ENCODE data around the gene SLC29A1. TPM values are rescaled to one million over a fixed set of nuclear protein-coding genes. Genes with fewer than 3 reads are reported as not detected.

SLC29A1 gene
- total RNA-seq, 1 donor from 2014 or later: 144 TPM

GRCh38 chr6:44255871-44256774 is 32.7 kb downstream of the SLC29A1 start:
- Mint-ChIP-seq H3K9me3 (no peaks in the 10 kb centered on the region), H3K4me1 (peaks cover 59% of the 10 kb centered on the region), H3K27ac (peak overlapping the region; percentile 83), H3K27me3 (no peaks in the 10 kb centered on the region), H3K4me3 (peak overlapping the region; percentile 94), H3K36me3 (ENCODE audit: low read depth) (peaks cover 79% of the 10 kb centered on the region)
- peak; percentile 71 for DNase-seq
- intact Hi-C loops (cut with micrococcal nuclease): loop anchor here (1.0 to 2.0 kb wide), 2 partner anchors 7 to 33 kb away; partner anchors contain the start of gene SLC29A1

GRCh38 chr6:44256775-44257024 is 33.3 kb downstream of the SLC29A1 start:
- H3K36me3 Mint-ChIP-seq (ENCODE audit: low read depth): peaks cover 78% of the 10 kb centered on the region
- intact Hi-C loops (cut with micrococcal nuclease): loop anchor here (1.0 to 2.0 kb wide), 3 partner anchors 9 to 84 kb away; partner anchors contain the start of genes HSP90AB1 and SLC29A1
- H3K4me1 Mint-ChIP-seq: peaks cover 58% of the 10 kb centered on the region
- peak overlapping the region; percentile 83 for H3K27ac Mint-ChIP-seq
- DNase-seq: peak; percentile 78
- H3K4me3 Mint-ChIP-seq: peak overlapping the region; percentile 94
- H3K9me3 Mint-ChIP-seq: no peaks in the 10 kb centered on the region
- no peaks in the 10 kb centered on the region for H3K27me3 Mint-ChIP-seq

GRCh38 chr6:44257025-44257752 is 33.8 kb downstream of the SLC29A1 start, which contains the start of gene SLC35B2:
TSS of gene SLC35B2 (minus strand) at chr6:44257528. CDS start at chr6:44257410, 118 bp downstream.
- no peaks in the 10 kb centered on the region for H3K27me3 Mint-ChIP-seq
- H3K4me3 Mint-ChIP-seq: peak within 1 kb of the TSS; percentile 94
- peaks cover 76% of the 10 kb centered on the region for H3K36me3 Mint-ChIP-seq (ENCODE audit: low read depth)
- peak; percentile 93 for DNase-seq
- H3K4me1 Mint-ChIP-seq: peaks cover 57% of the 10 kb centered on the region
- H3K27ac Mint-ChIP-seq: peak within 1 kb of the TSS; percentile 94
- intact Hi-C loops (cut with micrococcal nuclease): loop anchor here (1.0 to 2.0 kb wide), 3 partner anchors 10 to 85 kb away; partner anchors contain the start of genes HSP90AB1 and SLC29A1
- H3K9me3 Mint-ChIP-seq: no peaks in the 10 kb centered on the region

GRCh38 chr6:44257753-44258324 is 34.4 kb downstream of the SLC29A1 start:
- Mint-ChIP-seq H3K27me3 (no peaks in the 10 kb centered on the region), H3K4me1 (peaks cover 60% of the 10 kb centered on the region), H3K9me3 (no peaks in the 10 kb centered on the region), H3K27ac (peak overlapping the region; percentile 94), H3K4me3 (peak overlapping the region; percentile 86), H3K36me3 (ENCODE audit: low read depth) (peaks cover 76% of the 10 kb centered on the region)
- intact Hi-C loops (cut with micrococcal nuclease): loop anchor here (1.0 to 2.0 kb wide), 3 partner anchors 11 to 86 kb away; partner anchors contain the start of genes HSP90AB1 and SLC29A1
- no peak for DNase-seq

- intact Hi-C loops (cut with micrococcal nuclease): no loop called here
- no peaks in the 10 kb centered on the region for H3K27me3 Mint-ChIP-seq
- H3K36me3 Mint-ChIP-seq (ENCODE audit: low read depth): peaks cover 76% of the 10 kb centered on the region
- peaks cover 60% of the 10 kb centered on the region for H3K4me1 Mint-ChIP-seq
- DNase-seq: no peak
- H3K4me3 Mint-ChIP-seq: peak overlapping the region; percentile 86
- H3K27ac Mint-ChIP-seq: peak overlapping the region; percentile 94
- no peaks in the 10 kb centered on the region for H3K9me3 Mint-ChIP-seq
Measured at GRCh38 chr6:44258325-44258863, 35.0 kb downstream of the SLC29A1 start.

GRCh38 chr6:44258921-44259320 is 35.5 kb downstream of the SLC29A1 start:
- Mint-ChIP-seq H3K36me3 (ENCODE audit: low read depth) (peaks cover 74% of the 10 kb centered on the region), H3K4me3 (no peak overlapping the region), H3K9me3 (no peaks in the 10 kb centered on the region), H3K27me3 (no peaks in the 10 kb centered on the region), H3K27ac (peak overlapping the region; percentile 94), H3K4me1 (peaks cover 59% of the 10 kb centered on the region)
- intact Hi-C loops (cut with micrococcal nuclease): no loop called here
- DNase-seq: no peak

GRCh38 chr6:44260011-44260410 is 36.6 kb downstream of the SLC29A1 start:
- Mint-ChIP-seq H3K27me3 (no peaks in the 10 kb centered on the region), H3K9me3 (no peaks in the 10 kb centered on the region), H3K27ac (no peak overlapping the region), H3K4me1 (peaks cover 60% of the 10 kb centered on the region), H3K4me3 (no peak overlapping the region), H3K36me3 (ENCODE audit: low read depth) (peaks cover 69% of the 10 kb centered on the region)
- intact Hi-C loops (cut with micrococcal nuclease): no loop called here
- DNase-seq: no peak

- Mint-ChIP-seq H3K4me3 (peak overlapping the region; percentile 5), H3K36me3 (ENCODE audit: low read depth) (peaks cover 62% of the 10 kb centered on the region), H3K27me3 (no peaks in the 10 kb centered on the region), H3K9me3 (no peaks in the 10 kb centered on the region), H3K4me1 (peaks cover 53% of the 10 kb centered on the region), H3K27ac (peak overlapping the region; percentile 12)
- DNase-seq: no peak
- intact Hi-C loops (cut with micrococcal nuclease): no loop called here
Measured at GRCh38 chr6:44260451-44261297, 37.3 kb downstream of the SLC29A1 start.

GRCh38 chr6:44261581-44261980 is 38.2 kb downstream of the SLC29A1 start:
- Mint-ChIP-seq H3K4me1 (peaks cover 52% of the 10 kb centered on the region), H3K36me3 (ENCODE audit: low read depth) (peaks cover 56% of the 10 kb centered on the region), H3K4me3 (no peak overlapping the region), H3K9me3 (no peaks in the 10 kb centered on the region), H3K27me3 (no peaks in the 10 kb centered on the region), H3K27ac (peak overlapping the region; percentile 97)
- intact Hi-C loops (cut with micrococcal nuclease): no loop called here
- no peak for DNase-seq

- Mint-ChIP-seq H3K36me3 (ENCODE audit: low read depth) (peaks cover 51% of the 10 kb centered on the region), H3K4me1 (peaks cover 57% of the 10 kb centered on the region), H3K27me3 (no peaks in the 10 kb centered on the region), H3K27ac (peak overlapping the region; percentile 97), H3K9me3 (no peaks in the 10 kb centered on the region), H3K4me3 (peak overlapping the region; percentile 100)
- intact Hi-C loops (cut with micrococcal nuclease): loop anchor here (1.0 kb wide), 1 partner anchor 7 kb away; no protein-coding TSS in a partner anchor
- DNase-seq: no peak
Measured at GRCh38 chr6:44262467-44263353, 39.3 kb downstream of the SLC29A1 start.

- Mint-ChIP-seq H3K4me3 (peak overlapping the region; percentile 100), H3K27me3 (peaks cover 3% of the 10 kb centered on the region), H3K36me3 (ENCODE audit: low read depth) (peaks cover 44% of the 10 kb centered on the region), H3K9me3 (no peaks in the 10 kb centered on the region), H3K4me1 (peaks cover 52% of the 10 kb centered on the region), H3K27ac (peak overlapping the region; percentile 97)
- intact Hi-C loops (cut with micrococcal nuclease): loop anchor here (1.0 kb wide), 1 partner anchor 8 kb away; no protein-coding TSS in a partner anchor
- DNase-seq: peak; percentile 83
Measured at GRCh38 chr6:44263354-44264100, 40.1 kb downstream of the SLC29A1 start.
